SU-DHL-6 (cell line): Measurements from ENCODE around the gene ELL2.

Experiments used
- H2AFZ ChIP-seq: fragments of 200-600 bp; sonication (generic); 2 replicates; pipeline ENCODE4 v1.6.1; 2014; ENCODE audit warnings: low read depth, mild to moderate bottlenecking, moderate library complexity, mixed read lengths, antibody characterized with exemption, low read length; ENCODE audit not compliant: severe bottlenecking
- H3F3A ChIP-seq: fragments of 200-600 bp; shearing (Covaris generic); 2 replicates; pipeline ENCODE4 v1.6.0; 2016; ENCODE audit warnings: antibody characterized with exemption, mild to moderate bottlenecking; ENCODE audit not compliant: insufficient read depth
- H3K27ac ChIP-seq: fragments of 200-600 bp; sonication (generic); 2 replicates; pipeline ENCODE4 v1.5.1; 2016; ENCODE audit warnings: low read depth, mild to moderate bottlenecking, low read length, moderate library complexity, mixed read lengths
- H3K27me3 ChIP-seq: fragments of 200-600 bp; sonication (generic), shearing (Covaris generic); 2 replicates; pipeline ENCODE4 v1.6.0; 2014; ENCODE audit warnings: mild to moderate bottlenecking, low read length
- H3K36me3 ChIP-seq: fragments of 200-600 bp; sonication (generic); 2 replicates; pipeline ENCODE4 v1.6.1; 2014; ENCODE audit warnings: mild to moderate bottlenecking, low read length, mixed read lengths
- H3K4me2 ChIP-seq: fragments of 300-600, 200-600 bp; shearing (Covaris generic), sonication (generic); 2 replicates; pipeline ENCODE4 v1.6.0; 2014; ENCODE audit warnings: low read length, low read depth, mild to moderate bottlenecking; ENCODE audit not compliant: poor library complexity, severe bottlenecking
- H3K4me3 ChIP-seq: fragments of 200-600 bp; sonication (generic); 2 replicates; pipeline ENCODE4 v1.5.1; 2014; ENCODE audit warnings: antibody characterized with exemption, low read length, mild to moderate bottlenecking, mixed read lengths; ENCODE audit not compliant: insufficient read depth, poor library complexity, severe bottlenecking
- H3K79me2 ChIP-seq: fragments of 200-600 bp; sonication (generic); 2 replicates; pipeline ENCODE4 v1.6.1; 2014; ENCODE audit warnings: mild to moderate bottlenecking, low read length, moderate library complexity; ENCODE audit not compliant: insufficient read depth
- H3K9ac ChIP-seq: fragments of 200-600 bp; sonication (generic); 2 replicates; pipeline ENCODE4 v1.7.0; 2014; ENCODE audit warnings: mild to moderate bottlenecking, low read length
- H3K9me2 ChIP-seq: fragments of 200-600 bp; sonication (generic); replicated peaks from 2 replicates; pipeline ENCODE4 v1.6.1; 2014; ENCODE audit warnings: low read length; ENCODE audit not compliant: insufficient read depth
- H3K9me3 ChIP-seq: fragments of 200-600 bp; sonication (generic); 2 replicates; pipeline ENCODE4 v1.6.1; 2014; ENCODE audit warnings: low read length, mixed read lengths; ENCODE audit not compliant: insufficient read depth
- H4K20me1 ChIP-seq: fragments of 200-600 bp; sonication (generic); 2 replicates; pipeline ENCODE4 v1.6.1; 2014; ENCODE audit warnings: low read depth, mild to moderate bottlenecking, antibody characterized with exemption, low read length, moderate library complexity, mixed read lengths
- EZH2phosphoT487 ChIP-seq: fragments of 200-600 bp; sonication (generic), shearing (Covaris generic); conservative IDR thresholded peaks from 2 replicates; pipeline ENCODE4 v1.6.1; 2018; ENCODE audit warnings: mild to moderate bottlenecking, antibody characterized with exemption, low read length, moderate library complexity, mixed read lengths
- TF ChIP-seq, protein P1 (sequence below): fragments of 200-600 bp; sonication (generic); IDR thresholded peaks from one replicate; pipeline ENCODE4 v1.5.1; 2017; ENCODE audit warnings: antibody characterized with exemption, mild to moderate bottlenecking, low read length, moderate library complexity; ENCODE audit not compliant: insufficient read depth, poor library complexity, severe bottlenecking

ELL2 gene

DNA sequence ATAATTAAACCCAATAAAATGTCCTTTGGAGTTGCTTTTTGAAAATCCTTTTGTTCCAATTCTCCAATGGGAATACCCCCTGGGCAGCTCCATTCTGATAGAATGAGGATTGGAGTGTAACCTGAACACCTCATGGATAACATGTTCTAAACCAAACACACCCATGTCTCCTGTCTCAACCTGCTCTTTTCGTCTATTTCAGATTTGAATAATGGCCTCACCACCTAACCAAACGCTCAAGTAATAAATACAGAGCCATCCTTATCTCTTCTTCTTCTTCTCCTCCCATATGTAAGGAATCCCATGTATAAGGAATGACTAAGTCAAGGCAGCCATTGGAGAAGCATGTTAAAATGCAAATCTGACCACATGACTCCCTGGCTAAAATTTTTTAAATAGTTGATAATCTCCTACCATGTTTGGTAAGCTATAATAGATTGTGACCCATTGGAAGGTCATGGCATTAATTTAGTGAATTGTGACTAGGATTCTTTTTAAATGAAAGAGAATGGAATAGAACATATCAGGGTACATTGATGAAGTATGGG, 26.0 kb downstream of the ELL2 start:
- no peaks in the 10 kb centered on the region for H3K27me3 ChIP-seq
- H3K9me3 ChIP-seq = no peaks in the 10 kb centered on the region
- H3K9me2 ChIP-seq = no peaks in the 10 kb centered on the region
- H3K79me2 ChIP-seq = no peaks in the 10 kb centered on the region
- H2AFZ ChIP-seq = no peak overlapping the region
- no peak overlapping the region for H3K27ac ChIP-seq
- no peaks in the 10 kb centered on the region for H3K36me3 ChIP-seq
- no peak overlapping the region for H3K4me2 ChIP-seq
- no peak overlapping the region for H3K9ac ChIP-seq
- H3F3A ChIP-seq = no peaks in the 10 kb centered on the region
- H4K20me1 ChIP-seq = no peaks in the 10 kb centered on the region; the same call in 1 of the 2 replicates
- H3K4me3 ChIP-seq = no peak overlapping the region
- no peak for TF ChIP-seq EZH2phosphoT487
- TF ChIP-seq, protein P1, sequence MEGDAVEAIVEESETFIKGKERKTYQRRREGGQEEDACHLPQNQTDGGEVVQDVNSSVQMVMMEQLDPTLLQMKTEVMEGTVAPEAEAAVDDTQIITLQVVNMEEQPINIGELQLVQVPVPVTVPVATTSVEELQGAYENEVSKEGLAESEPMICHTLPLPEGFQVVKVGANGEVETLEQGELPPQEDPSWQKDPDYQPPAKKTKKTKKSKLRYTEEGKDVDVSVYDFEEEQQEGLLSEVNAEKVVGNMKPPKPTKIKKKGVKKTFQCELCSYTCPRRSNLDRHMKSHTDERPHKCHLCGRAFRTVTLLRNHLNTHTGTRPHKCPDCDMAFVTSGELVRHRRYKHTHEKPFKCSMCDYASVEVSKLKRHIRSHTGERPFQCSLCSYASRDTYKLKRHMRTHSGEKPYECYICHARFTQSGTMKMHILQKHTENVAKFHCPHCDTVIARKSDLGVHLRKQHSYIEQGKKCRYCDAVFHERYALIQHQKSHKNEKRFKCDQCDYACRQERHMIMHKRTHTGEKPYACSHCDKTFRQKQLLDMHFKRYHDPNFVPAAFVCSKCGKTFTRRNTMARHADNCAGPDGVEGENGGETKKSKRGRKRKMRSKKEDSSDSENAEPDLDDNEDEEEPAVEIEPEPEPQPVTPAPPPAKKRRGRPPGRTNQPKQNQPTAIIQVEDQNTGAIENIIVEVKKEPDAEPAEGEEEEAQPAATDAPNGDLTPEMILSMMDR = no peak

DNA sequence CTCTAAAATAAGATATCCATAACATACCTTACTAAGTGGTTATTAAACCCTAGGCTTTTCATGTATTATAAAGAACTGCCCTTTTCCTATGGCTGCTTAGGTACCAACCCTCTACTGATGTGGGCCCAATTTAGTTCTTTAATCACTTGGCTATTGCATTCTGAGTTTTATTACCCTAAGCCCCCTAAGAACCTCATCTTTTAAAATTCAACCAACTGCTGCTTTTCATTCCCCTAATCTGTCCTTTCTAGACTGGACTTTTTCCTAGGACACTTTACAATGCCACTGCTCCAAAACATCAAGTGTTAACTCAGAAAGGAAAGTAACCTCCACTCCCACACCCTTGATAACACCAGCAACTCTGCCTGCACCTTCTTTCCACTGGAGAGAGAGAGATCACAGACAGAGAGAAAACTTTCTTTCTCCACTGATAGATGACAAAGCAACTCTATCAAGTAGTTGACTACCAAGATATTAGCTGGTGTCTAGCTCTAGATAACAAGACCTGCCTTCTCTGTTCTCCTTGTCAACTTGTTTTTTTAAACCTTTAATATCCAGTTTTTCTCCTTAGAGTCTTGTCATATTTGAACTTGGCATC, 27.3 kb downstream of the ELL2 start:
- Histone ChIP-seq H3F3A (no peaks in the 10 kb centered on the region), H3K27me3 (no peaks in the 10 kb centered on the region), H3K27ac (no peak overlapping the region), H4K20me1 (no peaks in the 10 kb centered on the region; the same call in 1 of the 2 replicates), H3K9ac (no peak overlapping the region), H3K9me2 (no peaks in the 10 kb centered on the region), H3K9me3 (no peaks in the 10 kb centered on the region), H3K4me3 (no peak overlapping the region), H3K79me2 (no peaks in the 10 kb centered on the region), H2AFZ (no peak overlapping the region), H3K36me3 (no peaks in the 10 kb centered on the region), H3K4me2 (no peak overlapping the region)
- TF ChIP-seq EZH2phosphoT487 = no peak
- TF ChIP-seq, protein P1 = no peak

DNA sequence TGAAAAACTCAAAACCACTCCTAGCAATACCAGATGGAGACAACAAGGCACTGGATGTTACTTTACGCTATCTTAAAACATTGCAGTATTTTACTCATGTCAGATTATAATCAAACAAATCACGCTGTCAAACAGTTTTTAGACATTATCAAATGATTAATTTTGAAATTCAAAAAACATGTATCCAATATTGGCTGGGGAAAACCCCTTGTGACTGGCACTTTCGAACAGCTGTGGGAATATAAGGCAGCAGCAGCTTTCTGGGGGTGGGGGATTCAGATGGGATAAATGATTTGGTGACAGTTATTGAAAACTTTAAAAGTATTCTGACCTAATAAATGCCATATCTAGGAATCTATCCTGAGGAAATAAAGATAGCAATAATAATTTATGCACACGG, 28.7 kb downstream of the ELL2 start:
- Histone ChIP-seq H3K27ac (no peak overlapping the region), H3K4me2 (no peak overlapping the region), H3K36me3 (no peaks in the 10 kb centered on the region), H3K9ac (no peak overlapping the region), H3K27me3 (no peaks in the 10 kb centered on the region), H3F3A (no peaks in the 10 kb centered on the region), H3K79me2 (no peaks in the 10 kb centered on the region), H4K20me1 (no peaks in the 10 kb centered on the region; the same call in 1 of the 2 replicates), H3K9me2 (no peaks in the 10 kb centered on the region), H3K9me3 (no peaks in the 10 kb centered on the region), H3K4me3 (no peak overlapping the region), H2AFZ (no peak overlapping the region)
- TF ChIP-seq, protein P1 = no peak
- no peak for TF ChIP-seq EZH2phosphoT487
